Ectodermal cell (in vitro differentiated cells): Measurements from ENCODE around the gene EREG.

Experiments
- H3K27ac ChIP-seq: 2 replicates; pipeline ENCODE4 v1.7.0; 2013; ENCODE audit warnings: mild to moderate bottlenecking, low read depth, low read length; ENCODE audit not compliant: insufficient read depth, poor library complexity, severe bottlenecking
- H3K27me3 ChIP-seq: 2 replicates; pipeline ENCODE4 v1.7.0; 2013; ENCODE audit warnings: mild to moderate bottlenecking, low read length; ENCODE audit not compliant: insufficient read depth, control insufficient read depth, poor library complexity, severe bottlenecking
- H3K36me3 ChIP-seq: one replicate; pipeline ENCODE4 v1.7.0; 2013; ENCODE audit warnings: low read length; ENCODE audit not compliant: control insufficient read depth, insufficient read depth
- H3K4me1 ChIP-seq: one replicate; pipeline ENCODE4 v1.7.0; 2013; ENCODE audit warnings: low read length; ENCODE audit not compliant: control insufficient read depth, insufficient read depth
- H3K4me3 ChIP-seq: 2 replicates; pipeline ENCODE4 v1.7.0; 2013; ENCODE audit warnings: low read depth, low read length, control low read depth; ENCODE audit not compliant: insufficient read depth
- H3K9me3 ChIP-seq: 2 replicates; pipeline ENCODE4 v1.7.0; 2013; ENCODE audit warnings: mild to moderate bottlenecking, low read length, moderate library complexity; ENCODE audit not compliant: control insufficient read depth
- WGBS, 2 experiments: methylation state at CpG; one replicate each; pipeline ENCODE4 v1.1.7; 2013; ENCODE audit warnings: missing lambda C conversion rate in 2 of 2; 5-methylcytosine and 5-hydroxymethylcytosine counted together

EREG gene

DNA sequence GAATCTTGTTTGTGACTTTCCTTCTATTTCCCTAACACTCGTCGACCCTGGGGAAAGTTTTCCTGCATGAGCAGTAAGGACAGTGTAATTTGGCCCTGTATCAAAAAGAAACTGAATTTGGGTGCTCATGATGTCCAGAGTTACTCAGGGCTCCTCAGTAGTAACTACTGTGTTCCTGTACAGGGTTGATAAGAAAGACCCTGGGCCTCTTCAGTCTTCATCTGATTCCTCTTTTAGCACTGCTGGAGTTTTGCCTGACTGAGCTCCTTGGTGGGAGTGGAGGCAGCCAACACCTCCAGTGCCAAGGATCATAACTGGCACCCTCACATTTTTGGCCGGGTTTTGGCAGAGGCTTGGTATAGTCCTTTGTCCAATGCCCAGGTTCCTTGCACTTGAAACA is 72.9 kb downstream of the EREG start:
- Histone ChIP-seq H3K27ac (no peak overlapping the region), H3K4me1 (no peaks in the 10 kb centered on the region), H3K4me3 (no peak overlapping the region), H3K27me3 (no peaks in the 10 kb centered on the region), H3K36me3 (no peaks in the 10 kb centered on the region), H3K9me3 (no peaks in the 10 kb centered on the region)
- WGBS, 2 experiments: 95 to 96% methylated on average over 3 of the region's 3 CpGs
